ENCODE results near the gene NALCN.

The NALCN gene

GRCh38 chr13:101111894-101112293, 304.4 kb downstream of the NALCN start:
- no peak for DNase-seq

DNA sequence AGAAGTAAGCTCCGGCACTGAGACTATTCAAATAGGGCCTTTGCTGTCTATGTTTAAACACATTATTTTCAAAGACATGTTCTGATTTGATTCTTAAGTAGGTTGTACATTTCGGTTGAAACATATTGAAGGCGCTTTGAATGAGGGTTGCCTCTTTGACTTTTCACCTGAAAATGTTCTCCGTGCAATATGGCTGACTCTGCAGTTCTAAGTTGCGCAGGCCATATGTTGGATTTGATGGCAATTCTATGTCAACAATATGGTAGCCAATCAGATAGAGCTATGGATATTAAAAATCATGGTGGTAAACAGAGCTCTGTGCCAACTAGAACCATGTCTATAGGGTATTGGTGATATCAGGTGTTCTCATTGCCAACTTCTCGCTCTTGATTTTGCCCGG, 307.3 kb downstream of the NALCN start:
- DNase-seq = no peak

DNA sequence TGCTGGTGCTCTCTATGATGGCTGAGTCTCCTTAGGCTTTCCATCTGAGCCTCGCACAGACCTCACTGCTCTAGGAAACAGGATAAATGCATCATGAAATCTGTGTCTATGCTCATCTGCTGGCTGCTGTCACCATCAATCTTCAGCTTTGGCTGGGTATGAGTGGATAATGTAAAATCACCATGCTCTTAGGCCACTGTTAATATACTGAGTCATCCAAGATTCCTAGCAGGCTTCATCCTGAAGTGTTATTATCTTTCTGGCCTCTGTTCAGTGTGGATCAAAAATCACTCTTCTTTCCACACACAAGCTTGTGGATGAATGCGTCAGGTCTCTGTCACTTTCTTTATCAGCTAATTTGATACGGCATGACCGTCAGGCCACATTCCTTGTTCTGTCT, 317.4 kb downstream of the NALCN start:
- no peak for DNase-seq

DNA sequence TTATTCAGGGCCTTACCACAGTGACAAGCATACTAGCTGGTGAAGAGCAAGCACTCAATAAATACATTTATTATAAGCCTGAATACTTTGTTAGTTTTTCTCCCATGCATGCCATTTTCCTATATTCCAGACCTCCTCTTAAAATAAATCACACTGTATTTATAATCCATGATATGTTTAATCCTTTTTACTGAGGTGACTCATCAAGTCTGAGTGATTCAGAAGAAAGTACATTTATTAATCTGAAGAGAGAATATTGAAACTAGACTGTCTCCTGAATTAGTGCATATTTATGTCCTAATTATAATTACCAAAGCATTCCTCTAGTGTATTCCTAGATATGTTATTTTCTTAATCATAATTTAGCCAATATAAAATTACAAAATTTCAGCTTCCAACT, 323.3 kb downstream of the NALCN start:
- DNase-seq = no peak

GRCh38 chr13:101090287-101090686, 326.0 kb downstream of the NALCN start:
- DNase-seq = no peak

GRCh38 chr13:101085551-101085950, 330.8 kb downstream of the NALCN start:
- no peak for DNase-seq

- DNase-seq = no peak
Measured at GRCh38 chr13:101082441-101082840, 333.9 kb downstream of the NALCN start.

- DNase-seq = no peak
Measured at GRCh38 chr13:101080616-101081015, 335.7 kb downstream of the NALCN start.

DNA sequence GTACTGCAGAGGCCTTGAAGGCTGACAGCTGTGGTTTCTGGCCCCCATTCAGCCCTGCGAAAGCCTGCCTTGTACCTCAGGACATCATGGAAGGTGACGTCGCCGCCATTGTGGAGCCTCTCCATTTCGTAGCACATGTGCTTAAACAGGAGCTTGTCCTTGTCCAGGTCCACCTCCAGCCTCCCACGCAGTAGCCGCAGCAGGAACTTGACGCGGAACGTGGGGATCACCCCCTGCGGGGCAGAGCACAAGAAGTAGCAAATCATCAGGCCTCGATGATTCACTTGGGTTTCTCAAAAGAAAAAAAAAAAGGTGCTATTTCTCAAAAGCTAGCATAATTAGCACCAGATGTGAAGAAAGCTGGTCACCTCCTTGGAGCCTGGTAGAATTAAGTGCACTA, 351.0 kb downstream of the NALCN start:
- DNase-seq = no peak

- DNase-seq = no peak
Measured at GRCh38 chr13:101059793-101060192, 356.5 kb downstream of the NALCN start.

GRCh38 chr13:101058841-101059240, 357.5 kb downstream of the NALCN start:
- no peak for DNase-seq

- no peak for DNase-seq
Measured at GRCh38 chr13:101053301-101054093, 362.8 kb downstream of the NALCN start.

GRCh38 chr13:101049166-101049850, 367.0 kb downstream of the NALCN start:
- DNase-seq = no peak

- no peak for DNase-seq
Measured at GRCh38 chr13:101036546-101036945, 379.8 kb downstream of the NALCN start.

GRCh38 chr13:101035119-101035620, 381.1 kb downstream of the NALCN start:
- DNase-seq = no peak

- DNase-seq = no peak
Measured at GRCh38 chr13:101026736-101027398, 389.4 kb downstream of the NALCN start.

- no peak for DNase-seq
Measured at GRCh38 chr13:101026328-101026727, 390.0 kb downstream of the NALCN start.

GRCh38 chr13:101025925-101026324, 390.4 kb downstream of the NALCN start:
- DNase-seq = no peak

DNA sequence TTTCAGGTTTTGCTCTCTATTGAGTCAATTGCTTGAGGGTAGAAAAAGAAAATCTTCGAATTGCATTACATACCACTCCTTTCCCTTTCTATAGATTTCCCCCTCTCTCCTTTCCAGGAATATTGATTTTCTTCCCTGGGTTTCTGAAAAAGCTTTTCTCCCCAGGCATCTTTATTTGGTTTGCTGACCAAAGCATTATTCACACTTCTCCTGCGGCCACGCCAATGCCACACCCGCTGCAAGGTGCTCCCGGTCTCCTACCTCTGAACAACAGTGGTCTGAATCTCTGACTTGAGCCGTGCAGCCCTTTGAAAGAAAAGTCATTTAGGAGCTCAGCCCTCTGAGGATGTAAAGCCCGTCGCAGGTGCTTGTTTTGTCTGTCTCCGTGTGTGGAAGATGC, 390.8 kb downstream of the NALCN start:
- DNase-seq = no peak

GRCh38 chr13:101019126-101019525, 397.2 kb downstream of the NALCN start:
- no peak for DNase-seq

GRCh38 chr13:101018720-101019119, 397.6 kb downstream of the NALCN start:
- DNase-seq = no peak

DNA sequence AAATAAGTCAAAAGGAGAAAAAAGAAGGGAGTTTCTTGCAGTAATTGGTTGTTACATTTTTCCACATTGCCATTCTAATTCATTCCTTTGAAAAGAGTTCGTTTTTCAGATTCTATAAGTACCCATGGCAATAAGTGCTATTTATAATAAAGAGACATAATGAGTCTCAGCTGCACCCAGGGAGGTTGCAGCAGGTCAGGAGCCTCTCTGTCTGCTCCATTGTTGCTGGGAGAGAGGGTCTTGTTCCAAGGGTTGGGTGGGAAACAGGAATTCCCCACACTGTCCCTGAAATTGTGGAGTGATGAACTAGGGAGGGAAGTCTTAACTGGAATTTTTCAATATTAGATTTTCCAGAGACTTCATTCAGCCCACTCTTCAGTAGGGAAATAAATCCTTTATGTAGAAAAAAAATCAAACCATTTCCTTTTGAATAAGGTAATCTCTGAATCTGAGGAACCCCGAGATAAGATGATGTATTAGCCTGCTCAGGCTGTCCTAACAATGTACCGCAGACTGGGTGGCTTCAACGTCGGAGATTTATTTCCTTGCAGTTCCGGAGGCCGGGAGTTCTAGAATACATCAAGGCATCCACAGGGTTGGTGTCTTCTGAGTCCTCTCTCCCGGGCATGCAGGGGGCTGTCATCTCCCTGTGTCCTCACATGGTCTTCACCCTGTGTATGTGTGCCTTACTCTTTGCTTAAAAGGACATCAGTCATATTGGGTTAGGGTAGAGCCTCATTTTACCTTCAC, 399.0 kb downstream of the NALCN start:
- DNase-seq = no peak

DNA sequence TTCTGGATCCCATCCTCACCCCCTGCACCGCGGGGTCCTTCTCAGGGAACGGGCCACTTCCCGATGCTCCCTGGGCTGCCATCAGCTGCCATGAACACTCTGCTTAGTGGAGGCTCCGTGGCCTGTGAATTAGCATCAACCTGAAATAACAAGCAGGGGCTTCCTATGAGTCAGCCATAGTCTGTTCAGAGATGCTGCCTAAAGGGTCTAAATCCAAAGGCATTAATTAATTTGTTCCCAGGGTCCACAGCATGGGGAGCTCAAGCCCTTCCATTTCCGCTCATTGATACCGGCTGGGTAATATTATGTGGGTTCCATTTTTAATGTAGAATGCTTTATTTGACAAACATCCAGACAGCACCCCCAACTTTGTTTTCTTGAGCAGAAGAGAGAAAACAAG, 399.8 kb downstream of the NALCN start:
- no peak for DNase-seq

All from NCI-H510A treated with DMSO at 0.1 percent for 48 hours (cell line).